WI38 (cell line): Measurements from ENCODE around the gene PIGQ.

Experiments used
- H3K4me3 ChIP-seq: 2 replicates; pipeline ENCODE4 v1.5.1; 2011; ENCODE audit warnings: low read depth, mild to moderate bottlenecking, control low read depth, low read length
- CTCF ChIP-seq: IDR thresholded peaks from 2 replicates; pipeline ENCODE4 v1.5.1; 2012; ENCODE audit warnings: low read depth, mild to moderate bottlenecking, control low read depth, low read length

Gene PIGQ

GRCh38 chr16:525123-525519 is 44.6 kb upstream of the PIGQ start:
- no peak overlapping the region for H3K4me3 ChIP-seq

GRCh38 chr16:525520-526180 is 44.1 kb upstream of the PIGQ start:
- H3K4me3 ChIP-seq, result peak overlapping the region; percentile 83
- TF ChIP-seq CTCF, result no peak

More at GRCh38 chr16:525123-525519, 44.6 kb upstream of the PIGQ start:
- no peak for TF ChIP-seq CTCF

- H3K4me3 ChIP-seq, result peak overlapping the region; percentile 83
These were observed 43.4 kb upstream of the PIGQ start for GRCh38 chr16:526181-527014.

GRCh38 chr16:527015-527903 is 42.5 kb upstream of the PIGQ start, which contains the start of gene CAPN15:
CAPN15 (plus strand) TSS chr16:527712; CDS start chr16:546839, 19,127 bp downstream.
- H3K4me3 ChIP-seq, result peak within 1 kb of the TSS; percentile 83
- TF ChIP-seq CTCF, result no peak

More at GRCh38 chr16:526181-527014, 43.4 kb upstream of the PIGQ start:
- TF ChIP-seq CTCF, result no peak

- TF ChIP-seq CTCF, result no peak
- H3K4me3 ChIP-seq, result peak overlapping the region; percentile 75
These were observed 41.4 kb upstream of the PIGQ start for GRCh38 chr16:528111-529011.

- no peak for TF ChIP-seq CTCF
- peak overlapping the region; percentile 75 for H3K4me3 ChIP-seq
These were observed 40.7 kb upstream of the PIGQ start for GRCh38 chr16:529012-529575.
